Neural progenitor cell (in vitro differentiated cells): ENCODE measurements around the gene ADNP2.

Experiments used
- CTCF ChIP-seq: fragments of 200-600 bp; sonication (generic); IDR thresholded peaks from 2 replicates; pipeline ENCODE4 v1.5.1; 2017; ENCODE audit warnings: antibody characterized with exemption, mild to moderate bottlenecking
- EZH2 ChIP-seq: fragments of 200-600 bp; sonication (generic); IDR thresholded peaks from 2 replicates; pipeline ENCODE4 v1.6.1; 2017; ENCODE audit warnings: antibody characterized with exemption, mild to moderate bottlenecking, moderate library complexity
- EZH2phosphoT487 ChIP-seq: fragments of 200-600 bp; sonication (generic); IDR thresholded peaks from 2 replicates; pipeline ENCODE4 v1.6.1; 2017; ENCODE audit warnings: antibody characterized with exemption

- TF ChIP-seq CTCF (no peak), EZH2phosphoT487 (no peak), EZH2 (no peak)
These were observed 49.3 kb downstream of the ADNP2 start for GRCh38 chr18:80158365-80158764.
